Motor neuron (in vitro differentiated cells): ENCODE data around the gene HK2. TPM values are rescaled to one million over a fixed set of nuclear protein-coding genes. Genes with fewer than 3 reads are reported as not detected.
"Not testable (repeated sequence)": the region's sequence is repeated elsewhere in the genome, so short reads cannot be mapped to it uniquely, and the experiment has no call there.

Source experiments
- ATAC-seq, 8 experiments: fragments of 200-7000 bp; cut with Tn5 transposase; replicated peaks in 6 of 8; 2 replicates each; pipeline ENCODE4 v1.8.0; 2021; ENCODE audit warnings: mild to moderate bottlenecking in 8 of 8, moderate library complexity in 8 of 8
- H3K27ac ChIP-seq, 2 donors: fragments of 250-450 bp; sonication (Bioruptor Pico); 2 replicates each; pipeline ENCODE4 v1.9.0; 2021; ENCODE audit warnings: antibody characterized with exemption in 2 of 2, mild to moderate bottlenecking in 2 of 2, moderate library complexity in 1 of 2
- H3K4me1 ChIP-seq, 2 donors: fragments of 250-450 bp; sonication (Bioruptor Pico); replicated peaks in 1 of 2; 2 replicates each; pipeline ENCODE4 v1.6.1; 2021; ENCODE audit warnings: antibody characterized with exemption in 2 of 2, mild to moderate bottlenecking in 2 of 2, moderate library complexity in 1 of 2
- H3K4me3 ChIP-seq, 5 donors: fragments of 250-450 bp; sonication (Bioruptor Pico); 2 replicates each; pipeline ENCODE4 v1.9.0; 2021; ENCODE audit warnings: antibody characterized with exemption in 5 of 5, mild to moderate bottlenecking in 5 of 5, moderate library complexity in 4 of 5
- WGBS, 10 experiments: fragments of 450-650 bp; shearing (Covaris generic); methylation state at CpG; one replicate each; pipeline ENCODE4 v1.0.0; 2022; 5-methylcytosine and 5-hydroxymethylcytosine counted together
- in situ Hi-C, 9 experiments: fragments of 400-800 bp; cut with MboI; loops; one replicate each; pipeline ENCODE4 v1.15.0; 2021; ENCODE audit warnings: low sequenced_read_pairs in 9 of 9, low pct_unique_long_range_greater_than_20kb in 2 of 9; ENCODE audit not compliant: unreplicated experiment in 9 of 9
- total RNA-seq, 8 experiments: library from RNA; unstranded; fragments of 300-600 nt; gene quantifications; 2 replicates each; pipeline versions ENCODE4 v1.2.3 to v1.2.4, GENCODE V29; 2022

The HK2 gene
- total RNA-seq, 8 experiments from 2014 or later, result 8.0 to 47.6 (median 21.0) TPM

GRCh38 chr2:74886251-74886650 is 52.3 kb downstream of the HK2 start:
- Histone ChIP-seq H3K27ac (no peak overlapping the region), H3K4me1 (no peaks in the 10 kb centered on the region), H3K4me3 (no peak overlapping the region)
- 70 to 100% (median 93%) methylated on average over 1 to 4 of the region's 8 CpGs; no CpG with 5 or more reads in 3 of the 10 experiments for WGBS, 10 experiments
- in situ Hi-C loops, result loop anchor here in 2 of 9 experiments (25.0 kb wide), 1 partner anchor 174 kb away; no protein-coding TSS in a partner anchor
- no peak for ATAC-seq

GRCh38 chr2:74886811-74887210 is 52.9 kb downstream of the HK2 start:
- in situ Hi-C loops, result loop anchor here in 2 of 9 experiments (25.0 kb wide), 1 partner anchor 175 kb away; no protein-coding TSS in a partner anchor
- H3K27ac ChIP-seq, result no peak overlapping the region
- no peak overlapping the region for H3K4me3 ChIP-seq
- no peaks in the 10 kb centered on the region for H3K4me1 ChIP-seq
- WGBS, 10 experiments, result 100% methylated on average over 1 to 4 of the region's 4 CpGs; no CpG with 5 or more reads in 7 of the 10 experiments
- peak in 1 of 8 experiments; percentile 36 for ATAC-seq

GRCh38 chr2:74887445-74887951 is 53.6 kb downstream of the HK2 start:
- Histone ChIP-seq H3K4me1 (no peaks in the 10 kb centered on the region), H3K27ac (no peak overlapping the region), H3K4me3 (no peak overlapping the region)
- 0 to 100% (median 65%) methylated on average over 1 to 6 of the region's 7 CpGs; no CpG with 5 or more reads in 2 of the 10 experiments for WGBS, 10 experiments
- in situ Hi-C loops, result loop anchor here in 2 of 9 experiments (25.0 kb wide), 1 partner anchor 175 kb away; no protein-coding TSS in a partner anchor
- ATAC-seq, result peak in 2 of 8 experiments; percentile 37 to 83

GRCh38 chr2:74887960-74888700 is 54.2 kb downstream of the HK2 start:
- Histone ChIP-seq H3K4me1 (no peaks in the 10 kb centered on the region), H3K27ac (no peak overlapping the region), H3K4me3 (no peak overlapping the region)
- WGBS, 10 experiments, result 69 to 100% (median 96%) methylated on average over 2 to 8 of the region's 8 CpGs; no CpG with 5 or more reads in 1 of the 10 experiments
- in situ Hi-C loops, result loop anchor here in 2 of 9 experiments (25.0 kb wide), 1 partner anchor 176 kb away; no protein-coding TSS in a partner anchor
- ATAC-seq, result peak in 2 of 8 experiments; percentile 17 to 66

GRCh38 chr2:74889159-74889558 is 55.2 kb downstream of the HK2 start:
- in situ Hi-C loops, result loop anchor here in 2 of 9 experiments (25.0 kb wide), 1 partner anchor 177 kb away; no protein-coding TSS in a partner anchor
- no peaks in the 10 kb centered on the region for H3K4me1 ChIP-seq
- ATAC-seq, result no peak
- WGBS, 10 experiments, result 96 to 100% (median 100%) methylated on average over 1 to 4 of the region's 9 CpGs; no CpG with 5 or more reads in 7 of the 10 experiments
- H3K27ac ChIP-seq, result no peak overlapping the region
- no peak overlapping the region for H3K4me3 ChIP-seq

- H3K27ac ChIP-seq, result no peak overlapping the region
- 83 to 100% (median 93%) methylated on average over 3 to 8 of the region's 8 CpGs; no CpG with 5 or more reads in 5 of the 10 experiments for WGBS, 10 experiments
- no peaks in the 10 kb centered on the region for H3K4me1 ChIP-seq
- ATAC-seq, result no peak
- in situ Hi-C loops, result loop anchor here in 2 of 9 experiments (25.0 kb wide), 1 partner anchor 178 kb away; no protein-coding TSS in a partner anchor
- no peak overlapping the region for H3K4me3 ChIP-seq
These were observed 56.8 kb downstream of the HK2 start for GRCh38 chr2:74890711-74891110.

- ATAC-seq, result no peak
- H3K4me3 ChIP-seq, result no peak overlapping the region
- H3K4me1 ChIP-seq, result no peaks in the 10 kb centered on the region
- H3K27ac ChIP-seq, result no peak overlapping the region
- in situ Hi-C loops, result loop anchor here in 2 of 9 experiments (25.0 kb wide), 1 partner anchor 179 kb away; no protein-coding TSS in a partner anchor
- WGBS, 10 experiments, result 50 to 100% (median 74%) methylated on average over 1 to 4 of the region's 7 CpGs; no CpG with 5 or more reads in 6 of the 10 experiments
These were observed 57.3 kb downstream of the HK2 start for GRCh38 chr2:74891136-74891764.

- not testable (repeated sequence) for H3K4me1 ChIP-seq, H3K27ac ChIP-seq, ATAC-seq, H3K4me3 ChIP-seq
- 0 to 100% (median 69%) methylated on average over 1 to 4 of the region's 4 CpGs; no CpG with 5 or more reads in 4 of the 10 experiments for WGBS, 10 experiments
- in situ Hi-C loops, result loop anchor here in 2 of 9 experiments (25.0 kb wide), 1 partner anchor 180 kb away; no protein-coding TSS in a partner anchor
These were observed 57.9 kb downstream of the HK2 start for GRCh38 chr2:74891816-74892215.

GRCh38 chr2:74892609-74893008 is 58.7 kb downstream of the HK2 start:
- H3K4me3 ChIP-seq, result no peak overlapping the region
- H3K27ac ChIP-seq, result no peak overlapping the region
- in situ Hi-C loops, result loop anchor here in 2 of 9 experiments (25.0 kb wide), 1 partner anchor 180 kb away; no protein-coding TSS in a partner anchor
- H3K4me1 ChIP-seq, result no peaks in the 10 kb centered on the region
- ATAC-seq, result no peak
- WGBS, 10 experiments, result 68 to 100% (median 88%) methylated on average over 1 to 4 of the region's 5 CpGs

GRCh38 chr2:74893332-74893731 is 59.4 kb downstream of the HK2 start:
- peak in 2 of 8 experiments; percentile 79 to 89 for ATAC-seq
- Histone ChIP-seq H3K4me3 (no peak overlapping the region), H3K27ac (no peak overlapping the region), H3K4me1 (no peaks in the 10 kb centered on the region)
- WGBS, 10 experiments, result 5 to 100% (median 81%) methylated on average over 1 to 5 of the region's 5 CpGs; no CpG with 5 or more reads in 6 of the 10 experiments
- in situ Hi-C loops, result loop anchor here in 2 of 9 experiments (25.0 kb wide), 1 partner anchor 181 kb away; no protein-coding TSS in a partner anchor

- Histone ChIP-seq H3K4me1 (no peaks in the 10 kb centered on the region), H3K4me3 (no peak overlapping the region), H3K27ac (no peak overlapping the region)
- ATAC-seq, result peak in 1 of 8 experiments; percentile 28
- 59 to 100% (median 95%) methylated on average over 3 to 6 of the region's 6 CpGs; no CpG with 5 or more reads in 4 of the 10 experiments for WGBS, 10 experiments
- in situ Hi-C loops, result loop anchor here in 2 of 9 experiments (25.0 kb wide), 1 partner anchor 182 kb away; no protein-coding TSS in a partner anchor
These were observed 60.5 kb downstream of the HK2 start for GRCh38 chr2:74894272-74894981.

- no peak for ATAC-seq
- Histone ChIP-seq H3K4me1 (no peaks in the 10 kb centered on the region), H3K4me3 (no peak overlapping the region), H3K27ac (no peak overlapping the region)
- 40 to 100% (median 64%) methylated on average over 1 to 2 of the region's 2 CpGs; no CpG with 5 or more reads in 6 of the 10 experiments for WGBS, 10 experiments
- in situ Hi-C loops, result loop anchor here in 2 of 9 experiments (25.0 kb wide), 1 partner anchor 183 kb away; no protein-coding TSS in a partner anchor
These were observed 61.1 kb downstream of the HK2 start for GRCh38 chr2:74895001-74895400.
